ENCODE results near the gene DNAH2.

DNAH2 gene

GRCh38 chr17:7822126-7822525 is 104.6 kb downstream of the DNAH2 start:
- no peak overlapping the region for H3K27ac ChIP-seq (ENCODE audit: low read depth, low read length)
- no peak overlapping the region for H3K9ac ChIP-seq (ENCODE audit: low read length)
- no peaks in the 10 kb centered on the region for H3K36me3 ChIP-seq (ENCODE audit: control insufficient read depth, insufficient read depth, low read length)
- no peaks in the 10 kb centered on the region for H3K4me1 ChIP-seq (ENCODE audit: control insufficient read depth, insufficient read depth, low read length)
- H3K27me3 ChIP-seq (ENCODE audit: control insufficient read depth, insufficient read depth, low read length), result no peaks in the 10 kb centered on the region
- H3K4me3 ChIP-seq (ENCODE audit: low read length), result no peak overlapping the region

DNA sequence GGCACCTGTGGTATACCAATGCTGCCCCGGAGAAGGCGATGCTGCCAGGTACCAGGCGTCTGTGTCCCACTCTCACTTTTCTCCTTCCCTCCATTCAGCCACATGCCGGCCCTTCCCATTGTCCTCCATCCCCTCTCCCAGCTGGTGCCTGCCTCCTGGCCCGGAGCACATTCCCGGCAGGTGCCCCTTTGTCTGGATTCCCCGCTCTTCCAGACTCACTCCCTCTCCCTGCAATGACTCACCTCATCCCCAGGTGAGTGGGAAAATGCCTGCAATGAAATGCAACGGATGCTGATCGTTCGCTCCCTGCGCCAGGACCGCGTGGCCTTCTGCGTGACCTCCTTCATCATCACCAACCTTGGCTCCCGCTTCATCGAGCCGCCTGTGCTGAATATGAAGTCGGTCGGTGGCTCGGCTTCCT is 106.0 kb downstream of the DNAH2 start:
- Histone ChIP-seq H3K27me3 (ENCODE audit: control insufficient read depth, insufficient read depth, low read length) (no peaks in the 10 kb centered on the region), H3K9ac (ENCODE audit: low read length) (no peak overlapping the region), H3K4me3 (ENCODE audit: low read length) (no peak overlapping the region)

GRCh38 chr17:7824021-7824924 is 106.7 kb downstream of the DNAH2 start:
- Histone ChIP-seq H3K4me3 (ENCODE audit: low read length) (no peak overlapping the region), H3K27me3 (ENCODE audit: control insufficient read depth, insufficient read depth, low read length) (no peaks in the 10 kb centered on the region), H3K9ac (ENCODE audit: low read length) (no peak overlapping the region), H3K36me3 (ENCODE audit: control insufficient read depth, insufficient read depth, low read length) (no peaks in the 10 kb centered on the region), H3K27ac (ENCODE audit: low read depth, low read length) (no peak overlapping the region), H3K4me1 (ENCODE audit: control insufficient read depth, insufficient read depth, low read length) (no peaks in the 10 kb centered on the region)

More for the DNA sequence above, 106.0 kb downstream of the DNAH2 start:
- H3K27ac ChIP-seq (ENCODE audit: low read depth, low read length), result no peak overlapping the region
- no peaks in the 10 kb centered on the region for H3K36me3 ChIP-seq (ENCODE audit: control insufficient read depth, insufficient read depth, low read length)
- no peaks in the 10 kb centered on the region for H3K4me1 ChIP-seq (ENCODE audit: control insufficient read depth, insufficient read depth, low read length)

- Histone ChIP-seq H3K27me3 (ENCODE audit: control insufficient read depth, insufficient read depth, low read length) (no peaks in the 10 kb centered on the region), H3K4me3 (ENCODE audit: low read length) (no peak overlapping the region), H3K36me3 (ENCODE audit: control insufficient read depth, insufficient read depth, low read length) (no peaks in the 10 kb centered on the region), H3K9ac (ENCODE audit: low read length) (no peak overlapping the region), H3K27ac (ENCODE audit: low read depth, low read length) (no peak overlapping the region), H3K4me1 (ENCODE audit: control insufficient read depth, insufficient read depth, low read length) (no peaks in the 10 kb centered on the region)
Observed at GRCh38 chr17:7825206-7825990, 107.9 kb downstream of the DNAH2 start.

DNA sequence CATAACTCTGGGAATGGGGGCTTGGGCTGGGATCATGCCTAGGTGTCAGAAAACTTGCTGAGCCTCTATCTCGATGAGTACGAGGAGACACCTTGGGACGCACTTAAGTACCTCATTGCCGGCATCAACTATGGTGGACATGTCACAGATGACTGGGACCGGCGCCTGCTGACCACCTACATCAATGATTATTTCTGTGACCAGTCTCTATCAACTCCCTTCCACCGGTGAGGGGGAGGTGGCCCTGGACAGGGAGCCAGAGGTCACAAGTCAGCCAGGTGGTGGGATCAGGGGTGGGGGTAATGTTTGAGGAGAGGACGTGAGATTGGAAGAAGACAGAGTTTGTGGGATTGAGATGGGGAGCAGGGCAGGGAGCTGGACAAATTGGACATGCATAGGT is 113.1 kb downstream of the DNAH2 start:
- Histone ChIP-seq H3K4me1 (ENCODE audit: control insufficient read depth, insufficient read depth, low read length) (peaks cover 7% of the 10 kb centered on the region), H3K27me3 (ENCODE audit: control insufficient read depth, insufficient read depth, low read length) (no peaks in the 10 kb centered on the region), H3K9ac (ENCODE audit: low read length) (no peak overlapping the region), H3K36me3 (ENCODE audit: control insufficient read depth, insufficient read depth, low read length) (no peaks in the 10 kb centered on the region), H3K4me3 (ENCODE audit: low read length) (no peak overlapping the region), H3K27ac (ENCODE audit: low read depth, low read length) (no peak overlapping the region)

DNA sequence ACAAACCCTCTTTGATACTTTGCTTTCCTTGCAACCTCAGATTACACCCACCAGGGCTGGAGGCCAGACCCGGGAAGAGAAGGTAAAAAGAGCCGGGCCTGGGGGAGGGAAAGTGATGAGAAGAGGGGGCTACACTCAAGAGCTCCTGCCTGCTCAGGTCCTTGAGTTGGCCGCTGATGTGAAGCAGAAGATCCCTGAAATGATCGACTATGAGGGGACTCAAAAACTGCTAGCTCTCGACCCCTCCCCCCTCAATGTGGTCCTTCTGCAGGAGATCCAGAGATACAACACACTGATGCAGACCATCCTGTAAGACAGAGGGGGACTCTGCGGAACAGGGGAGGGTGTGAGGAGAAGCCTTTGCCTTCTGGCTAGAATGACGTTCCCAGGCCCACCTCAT is 113.7 kb downstream of the DNAH2 start:
- Histone ChIP-seq H3K4me1 (ENCODE audit: control insufficient read depth, insufficient read depth, low read length) (peaks cover 7% of the 10 kb centered on the region), H3K27ac (ENCODE audit: low read depth, low read length) (no peak overlapping the region), H3K27me3 (ENCODE audit: control insufficient read depth, insufficient read depth, low read length) (no peaks in the 10 kb centered on the region), H3K4me3 (ENCODE audit: low read length) (no peak overlapping the region), H3K9ac (ENCODE audit: low read length) (no peak overlapping the region), H3K36me3 (ENCODE audit: control insufficient read depth, insufficient read depth, low read length) (no peaks in the 10 kb centered on the region)

DNA sequence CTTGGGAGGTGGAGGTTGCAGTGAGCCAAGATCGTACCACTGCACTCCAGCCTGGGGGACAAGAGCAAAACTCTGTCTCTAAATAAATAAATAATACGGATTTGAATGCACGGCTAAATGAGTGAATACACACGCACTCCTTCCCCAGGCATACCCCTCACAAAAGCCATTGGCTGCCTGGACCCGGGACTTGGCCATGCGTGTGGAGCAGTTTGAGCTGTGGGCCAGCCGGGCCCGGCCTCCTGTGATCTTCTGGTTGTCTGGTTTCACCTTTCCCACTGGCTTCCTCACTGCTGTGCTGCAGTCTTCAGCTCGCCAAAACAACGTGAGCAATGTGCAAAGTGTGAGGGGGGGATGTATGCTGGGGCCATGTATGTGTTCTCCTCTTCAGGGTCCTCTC is 114.9 kb downstream of the DNAH2 start:
- H3K4me1 ChIP-seq (ENCODE audit: control insufficient read depth, insufficient read depth, low read length), result peaks cover 17% of the 10 kb centered on the region
- H3K27me3 ChIP-seq (ENCODE audit: control insufficient read depth, insufficient read depth, low read length), result no peaks in the 10 kb centered on the region
- no peak overlapping the region for H3K27ac ChIP-seq (ENCODE audit: low read depth, low read length)
- no peaks in the 10 kb centered on the region for H3K36me3 ChIP-seq (ENCODE audit: control insufficient read depth, insufficient read depth, low read length)
- no peak overlapping the region for H3K9ac ChIP-seq (ENCODE audit: low read length)
- no peak overlapping the region for H3K4me3 ChIP-seq (ENCODE audit: low read length)

- peak overlapping the region; percentile 45 for H3K9ac ChIP-seq (ENCODE audit: low read length)
- H3K27ac ChIP-seq (ENCODE audit: low read depth, low read length), result peak overlapping the region; percentile 92
- no peaks in the 10 kb centered on the region for H3K36me3 ChIP-seq (ENCODE audit: control insufficient read depth, insufficient read depth, low read length)
- no peaks in the 10 kb centered on the region for H3K27me3 ChIP-seq (ENCODE audit: control insufficient read depth, insufficient read depth, low read length)
- peak overlapping the region; percentile 83 for H3K4me3 ChIP-seq (ENCODE audit: low read length)
- peaks cover 18% of the 10 kb centered on the region for H3K4me1 ChIP-seq (ENCODE audit: control insufficient read depth, insufficient read depth, low read length)
Observed at GRCh38 chr17:7833011-7833794, 115.7 kb downstream of the DNAH2 start.

- peak within 1 kb of the TSS; percentile 92 for H3K27ac ChIP-seq (ENCODE audit: low read depth, low read length)
- no peaks in the 10 kb centered on the region for H3K27me3 ChIP-seq (ENCODE audit: control insufficient read depth, insufficient read depth, low read length)
- H3K9ac ChIP-seq (ENCODE audit: low read length), result peak within 1 kb of the TSS; percentile 88
- peak within 1 kb of the TSS; percentile 83 for H3K4me3 ChIP-seq (ENCODE audit: low read length)
- peaks cover 23% of the 10 kb centered on the region for H3K4me1 ChIP-seq (ENCODE audit: control insufficient read depth, insufficient read depth, low read length)
- no peaks in the 10 kb centered on the region for H3K36me3 ChIP-seq (ENCODE audit: control insufficient read depth, insufficient read depth, low read length)
Observed at GRCh38 chr17:7833795-7834541, 116.4 kb downstream of the DNAH2 start, which contains the start of gene KDM6B. Gene KDM6B, plus strand, starts transcription at chr17:7834217. Its CDS starts 11,338 bp downstream, at chr17:7845555.

DNA sequence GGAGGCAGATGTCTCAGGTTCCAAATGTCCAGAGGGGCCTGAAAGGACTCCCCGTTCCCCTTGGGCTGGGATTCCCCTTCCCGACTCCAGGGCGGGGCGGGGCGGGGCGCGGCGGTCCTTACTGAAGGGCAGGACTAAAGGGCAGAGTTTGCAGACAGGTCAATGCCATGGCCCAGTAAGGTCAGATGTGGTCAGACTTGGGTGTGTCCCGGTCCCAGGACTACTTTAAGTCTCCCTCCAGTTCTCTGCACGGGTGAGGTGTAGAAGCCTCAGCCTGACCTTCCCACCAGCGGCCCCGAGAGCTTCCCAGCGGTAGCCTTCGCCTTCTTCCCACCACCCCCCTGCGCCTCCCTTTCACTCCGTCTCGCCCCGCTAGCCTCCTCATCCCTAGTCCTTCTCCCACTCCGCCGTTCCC is 117.0 kb downstream of the DNAH2 start:
- H3K4me3 ChIP-seq (ENCODE audit: low read length), result peak overlapping the region; percentile 83
- H3K9ac ChIP-seq (ENCODE audit: low read length), result peak overlapping the region; percentile 88
- H3K36me3 ChIP-seq (ENCODE audit: control insufficient read depth, insufficient read depth, low read length), result no peaks in the 10 kb centered on the region
- peak overlapping the region; percentile 92 for H3K27ac ChIP-seq (ENCODE audit: low read depth, low read length)
- peaks cover 23% of the 10 kb centered on the region for H3K4me1 ChIP-seq (ENCODE audit: control insufficient read depth, insufficient read depth, low read length)
- H3K27me3 ChIP-seq (ENCODE audit: control insufficient read depth, insufficient read depth, low read length), result no peaks in the 10 kb centered on the region

GRCh38 chr17:7834957-7835813 is 117.6 kb downstream of the DNAH2 start:
- Histone ChIP-seq H3K36me3 (ENCODE audit: control insufficient read depth, insufficient read depth, low read length) (peaks cover 3% of the 10 kb centered on the region), H3K4me3 (ENCODE audit: low read length) (peak overlapping the region; percentile 83), H3K27me3 (ENCODE audit: control insufficient read depth, insufficient read depth, low read length) (no peaks in the 10 kb centered on the region), H3K4me1 (ENCODE audit: control insufficient read depth, insufficient read depth, low read length) (peaks cover 23% of the 10 kb centered on the region), H3K9ac (ENCODE audit: low read length) (peak overlapping the region; percentile 93), H3K27ac (ENCODE audit: low read depth, low read length) (peak overlapping the region; percentile 92)

All from rectal smooth muscle tissue (tissue), 1 donor.